NT2/D1 (cell line): ENCODE results near the gene ZFHX3.

Source experiments
- SUZ12 ChIP-seq: IDR thresholded peaks from 2 replicates; pipeline ENCODE4 v1.6.1; 2011; ENCODE audit not compliant: insufficient read length, insufficient read depth; ENCODE audit errors: extremely low read depth
- YY1 ChIP-seq: IDR thresholded peaks from 2 replicates; pipeline ENCODE4 v1.6.1; 2011; ENCODE audit not compliant: insufficient read length, insufficient read depth
- ZNF274 ChIP-seq: IDR thresholded peaks from 2 replicates; pipeline ENCODE4 v1.6.1; 2011; ENCODE audit warnings: mild to moderate bottlenecking, low read depth, low read length

DNA sequence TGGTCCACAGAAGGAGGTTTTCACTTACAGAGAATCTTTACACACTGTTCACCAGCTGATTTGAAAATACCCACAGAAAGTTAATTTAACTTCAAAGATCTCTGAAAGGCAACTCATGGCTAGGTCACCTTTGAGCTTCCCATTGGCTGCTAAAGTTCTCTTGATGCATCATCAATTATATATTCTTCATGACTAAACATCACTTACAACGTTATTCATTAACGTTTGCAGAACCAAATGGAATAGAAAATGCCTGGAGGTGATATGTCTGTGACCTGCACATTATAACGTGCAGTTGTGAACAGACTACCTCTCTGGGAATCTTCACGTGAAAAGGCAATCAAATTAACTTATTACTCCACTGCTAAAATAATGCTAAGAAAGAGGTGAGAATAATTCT is 238.5 kb downstream of the ZFHX3 start:
- TF ChIP-seq YY1 (no peak), ZNF274 (no peak), SUZ12 (no peak)
